HCT116 (cell line): ENCODE data around the gene AK5. TPM values are rescaled to one million over a fixed set of nuclear protein-coding genes. Genes with fewer than 3 reads are reported as not detected.

ENCODE experiments used
- ATAC-seq: fragments of 200-7000 bp; cut with Tn5 transposase; 2 replicates; pipeline ENCODE4 v1.9.1; 2020; ENCODE audit warnings: mild to moderate bottlenecking, moderate library complexity
- BruUV-seq: library from RNA; stranded (reverse); fragments of 400-500 nt; replicated peaks from 2 replicates; lab custom pipeline; 2021; lab: Mats Ljungman, UMichigan
- CTCF ChIA-PET: fragments of 300-600 bp; sonication (Branson Sonifier 250); formaldehyde crosslinking; loops from one replicate; lab custom pipeline; 2021; ENCODE audit warnings: antibody characterized with exemption; lab: Charles Lee
- POLR2A ChIA-PET: fragments of 300-600, 350-600 bp; sonication (Branson Sonifier 250); formaldehyde crosslinking; loops from one replicate; lab custom pipeline; 2021; ENCODE audit warnings: antibody characterized with exemption; lab: Charles Lee
- RAD21 ChIA-PET, 2 experiments: fragments of 300-600 bp; sonication (Branson Sonifier 250); formaldehyde crosslinking; loops; one replicate each; lab custom pipeline; 2023; ENCODE audit warnings: low total read pairs in 2 of 2; ENCODE audit not compliant: uncharacterized antibody in 2 of 2, unreplicated experiment in 2 of 2, low non-redundant PET in 1 of 2; lab: Charles Lee
- DNase-seq: peaks from one replicate; pipeline ENCODE4 v3.0.0-alpha.2; 2010; ENCODE audit warnings: low read depth, low spot score
- H2AFZ ChIP-seq: fragments of 200-600 bp; shearing (Covaris generic), sonication (generic); 2 replicates; pipeline ENCODE4 v1.6.1; 2017; ENCODE audit warnings: low read depth, mixed run types, mixed read lengths, antibody characterized with exemption, low read length; ENCODE audit not compliant: poor library complexity, severe bottlenecking
- H3K27ac ChIP-seq: 2 replicates; pipeline ENCODE4 v1.5.1; 2012; ENCODE audit warnings: low read depth, low read length
- H3K27me3 ChIP-seq: fragments of 200-600 bp; sonication (generic); 2 replicates; pipeline ENCODE4 v1.6.1; 2016; ENCODE audit warnings: mixed run types, low read length, mixed read lengths; ENCODE audit not compliant: insufficient read depth
- H3K36me3 ChIP-seq, 2 experiments: fragments of 200-500 bp in 1 of 2; fragments of 200-600 bp in 1 of 2; sonication (Bioruptor generic) in 1 of 2; sonication (generic) in 1 of 2; 2 replicates each; pipeline versions ENCODE4 v1.5.1 to v1.6.1; 2014 to 2016; ENCODE audit warnings: low read length in 2 of 2, inconsistent platforms in 1 of 2, mixed read lengths in 1 of 2, mixed run types in 1 of 2; ENCODE audit not compliant: insufficient read depth in 2 of 2, control insufficient read depth in 1 of 2
- H3K4me1 ChIP-seq, 2 experiments: fragments of 200-600 bp in 1 of 2; sonication (generic) in 1 of 2; 2 replicates each; pipeline versions ENCODE4 v1.5.1 to v1.6.1; 2012 to 2017; ENCODE audit warnings: low read length in 2 of 2, inconsistent platforms in 1 of 2, mild to moderate bottlenecking in 1 of 2, mixed read lengths in 1 of 2, mixed run types in 1 of 2, moderate library complexity in 1 of 2; ENCODE audit not compliant: insufficient read depth in 2 of 2, control insufficient read depth in 1 of 2
- H3K4me2 ChIP-seq: fragments of 200-600 bp; sonication (generic); 2 replicates; pipeline ENCODE4 v1.6.1; 2017; ENCODE audit warnings: mixed run types, low read length, mixed read lengths
- H3K4me3 ChIP-seq, 2 experiments: fragments of 200-600 bp in 1 of 2; sonication (generic) in 1 of 2; replicated peaks in 1 of 2; 2 replicates each; pipeline ENCODE4 v1.5.1; 2011 to 2016; ENCODE audit warnings: low read length in 2 of 2, control low read depth in 1 of 2, low read depth in 1 of 2, mild to moderate bottlenecking in 1 of 2, mixed read lengths in 1 of 2, mixed run types in 1 of 2
- H3K79me2 ChIP-seq: fragments of 200-600 bp; sonication (generic); 2 replicates; pipeline ENCODE4 v1.6.1; 2017; ENCODE audit warnings: mild to moderate bottlenecking, mixed run types, low read length, moderate library complexity, mixed read lengths; ENCODE audit not compliant: insufficient read depth
- H3K9ac ChIP-seq: fragments of 200-600 bp; sonication (generic); 2 replicates; pipeline ENCODE4 v1.6.1; 2016; ENCODE audit warnings: low read length, mixed read lengths
- H3K9me2 ChIP-seq: fragments of 200-600 bp; sonication (generic), shearing (Covaris generic); 2 replicates; pipeline ENCODE4 v1.6.1; 2017; ENCODE audit warnings: mixed run types, mild to moderate bottlenecking, moderate library complexity; ENCODE audit not compliant: insufficient read depth
- H3K9me3 ChIP-seq, 2 experiments: fragments of 200-500 bp in 1 of 2; fragments of 200-600 bp in 1 of 2; sonication (Bioruptor generic) in 1 of 2; sonication (generic) in 1 of 2; 2 replicates each; pipeline ENCODE4 v1.6.1; 2014 to 2017; ENCODE audit warnings: low read length in 2 of 2, mixed read lengths in 2 of 2, inconsistent platforms in 1 of 2, low read depth in 1 of 2, mild to moderate bottlenecking in 1 of 2, mixed run types in 1 of 2, moderate library complexity in 1 of 2; ENCODE audit not compliant: control insufficient read depth in 1 of 2, insufficient read depth in 1 of 2
- H4K20me1 ChIP-seq: fragments of 200-600 bp; sonication (generic), shearing (Covaris generic); 2 replicates; pipeline ENCODE4 v1.6.1; 2017; ENCODE audit warnings: mixed run types, mild to moderate bottlenecking, moderate library complexity; ENCODE audit not compliant: insufficient read depth
- CEBPB ChIP-seq: IDR thresholded peaks from 2 replicates; pipeline ENCODE4 v1.6.1; 2012; ENCODE audit warnings: low read depth
- EGR1 ChIP-seq: IDR thresholded peaks from 2 replicates; pipeline ENCODE4 v1.6.1; 2012; ENCODE audit warnings: low read depth
- FOSL1 ChIP-seq: IDR thresholded peaks from 2 replicates; pipeline ENCODE4 v1.6.1; 2012; ENCODE audit warnings: low read depth
- JUND ChIP-seq: IDR thresholded peaks from 2 replicates; pipeline ENCODE4 v1.6.1; 2012
- POLR2A ChIP-seq: IDR thresholded peaks from 2 replicates; pipeline ENCODE4 v1.7.0; 2011; ENCODE audit warnings: borderline replicate concordance; ENCODE audit not compliant: insufficient read depth, insufficient read length; ENCODE audit errors: extremely low read depth
- SIN3A ChIP-seq: IDR thresholded peaks from 2 replicates; pipeline ENCODE4 v1.6.1; 2012; ENCODE audit warnings: low read depth
- SP1 ChIP-seq: IDR thresholded peaks from 2 replicates; pipeline ENCODE4 v1.6.1; 2012; ENCODE audit warnings: low read depth
- YY1 ChIP-seq: IDR thresholded peaks from 2 replicates; pipeline ENCODE4 v1.6.1; 2011; ENCODE audit warnings: low read length, low read depth, moderate library complexity, mild to moderate bottlenecking; ENCODE audit not compliant: insufficient replicate concordance; ENCODE audit errors: extremely low read depth
- ZBTB33 ChIP-seq: IDR thresholded peaks from 2 replicates; pipeline ENCODE4 v1.6.1; 2011; ENCODE audit warnings: mild to moderate bottlenecking, low read length, moderate library complexity; ENCODE audit not compliant: insufficient replicate concordance; ENCODE audit errors: extremely low read depth
- ZNF274 ChIP-seq: fragments of 200-500 bp; sonication (Bioruptor generic); IDR thresholded peaks from 2 replicates; pipeline ENCODE4 v1.6.1; 2014; ENCODE audit warnings: mild to moderate bottlenecking, low read depth, low read length, inconsistent platforms
- intact Hi-C: fragments of 100-400 bp; cut with micrococcal nuclease; formaldehyde crosslinking; loops from 2 replicates; pipeline ENCODE4 v1.10.0; 2022
- total RNA-seq: library from RNA; stranded (reverse); gene quantifications from one replicate; pipeline ENCODE4 v1.2.1, GENCODE V29; 2021; ENCODE audit not compliant: unreplicated experiment
- TF ChIP-seq, protein P1 (sequence below): IDR thresholded peaks from 2 replicates; pipeline ENCODE4 v1.6.1; 2012; ENCODE audit warnings: low read depth

The AK5 gene
- total RNA-seq, 1 experiment from 2014 or later, result 0.22 TPM

- TF ChIP-seq ZBTB33 (no peak), SIN3A (0 out of 2 replicates have a peak, but pooled peaks have one; percentile 21), FOSL1 (peak; percentile 44; the same call in 1 of the 2 replicates)
Measured at GRCh38 chr1:77322061-77322900, 40.5 kb downstream of the AK5 start (continued).

GRCh38 chr1:77333501-77333900 is 51.7 kb downstream of the AK5 start:
- Histone ChIP-seq H3K9me2 (no peaks in the 10 kb centered on the region), H3K4me1 (no peaks in the 10 kb centered on the region), H3K27ac (no peak overlapping the region), H3K79me2 (no peaks in the 10 kb centered on the region), H3K4me3 (no peak overlapping the region), H3K4me2 (no peak overlapping the region), H2AFZ (no peak overlapping the region), H3K9ac (no peak overlapping the region), H4K20me1 (no peaks in the 10 kb centered on the region), H3K36me3 (no peaks in the 10 kb centered on the region), H3K9me3 (no peaks in the 10 kb centered on the region), H3K27me3 (no peaks in the 10 kb centered on the region)
- no peak for ATAC-seq
- no TSS peak for BruUV-seq
- ChIA-PET POLR2A (no interaction called here), RAD21 (no interaction called here), CTCF (no interaction called here)
- DNase-seq, result no peak
- intact Hi-C loops, result no loop called here
- TF ChIP-seq ZNF274 (no peak), ZBTB33 (no peak), POLR2A (no peak), YY1 (no peak), CEBPB (no peak), SP1 (no peak), JUND (no peak), EGR1 (no peak)
- TF ChIP-seq, protein P1, sequence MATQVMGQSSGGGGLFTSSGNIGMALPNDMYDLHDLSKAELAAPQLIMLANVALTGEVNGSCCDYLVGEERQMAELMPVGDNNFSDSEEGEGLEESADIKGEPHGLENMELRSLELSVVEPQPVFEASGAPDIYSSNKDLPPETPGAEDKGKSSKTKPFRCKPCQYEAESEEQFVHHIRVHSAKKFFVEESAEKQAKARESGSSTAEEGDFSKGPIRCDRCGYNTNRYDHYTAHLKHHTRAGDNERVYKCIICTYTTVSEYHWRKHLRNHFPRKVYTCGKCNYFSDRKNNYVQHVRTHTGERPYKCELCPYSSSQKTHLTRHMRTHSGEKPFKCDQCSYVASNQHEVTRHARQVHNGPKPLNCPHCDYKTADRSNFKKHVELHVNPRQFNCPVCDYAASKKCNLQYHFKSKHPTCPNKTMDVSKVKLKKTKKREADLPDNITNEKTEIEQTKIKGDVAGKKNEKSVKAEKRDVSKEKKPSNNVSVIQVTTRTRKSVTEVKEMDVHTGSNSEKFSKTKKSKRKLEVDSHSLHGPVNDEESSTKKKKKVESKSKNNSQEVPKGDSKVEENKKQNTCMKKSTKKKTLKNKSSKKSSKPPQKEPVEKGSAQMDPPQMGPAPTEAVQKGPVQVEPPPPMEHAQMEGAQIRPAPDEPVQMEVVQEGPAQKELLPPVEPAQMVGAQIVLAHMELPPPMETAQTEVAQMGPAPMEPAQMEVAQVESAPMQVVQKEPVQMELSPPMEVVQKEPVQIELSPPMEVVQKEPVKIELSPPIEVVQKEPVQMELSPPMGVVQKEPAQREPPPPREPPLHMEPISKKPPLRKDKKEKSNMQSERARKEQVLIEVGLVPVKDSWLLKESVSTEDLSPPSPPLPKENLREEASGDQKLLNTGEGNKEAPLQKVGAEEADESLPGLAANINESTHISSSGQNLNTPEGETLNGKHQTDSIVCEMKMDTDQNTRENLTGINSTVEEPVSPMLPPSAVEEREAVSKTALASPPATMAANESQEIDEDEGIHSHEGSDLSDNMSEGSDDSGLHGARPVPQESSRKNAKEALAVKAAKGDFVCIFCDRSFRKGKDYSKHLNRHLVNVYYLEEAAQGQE, result no peak
